ENCODE measurements around the gene RSPH1. TPM values are rescaled to one million over a fixed set of nuclear protein-coding genes. Genes with fewer than 3 reads are reported as not detected.

RSPH1 gene
- total RNA-seq, 1 donor, result not detected

GRCh38 chr21:42489991-42490390 is 6.0 kb downstream of the RSPH1 start:
- Histone ChIP-seq H3K36me3 (ENCODE audit: insufficient read depth, low read length) (no peaks in the 10 kb centered on the region), H3K79me2 (ENCODE audit: insufficient read depth, low read length) (no peaks in the 10 kb centered on the region), H3K4me1 (ENCODE audit: insufficient read depth, low read length) (no peaks in the 10 kb centered on the region), H2AFZ (ENCODE audit: low read length) (no peak overlapping the region), H3K4me3 (ENCODE audit: insufficient read depth, low read length) (no peak overlapping the region), H3K27ac (ENCODE audit: low read depth, low read length) (no peak overlapping the region), H4K20me1 (ENCODE audit: insufficient read depth, low read length) (no peaks in the 10 kb centered on the region), H3K4me2 (ENCODE audit: insufficient read depth, low read length) (no peak overlapping the region), H3K27me3 (ENCODE audit: insufficient read depth, low read length) (no peaks in the 10 kb centered on the region), H3K9me3 (ENCODE audit: low read depth, low read length) (no peaks in the 10 kb centered on the region)
- DNase-seq (ENCODE audit: insufficient read length, low spot score, missing footprints), result no peak
- TF ChIP-seq CTCF (IDR thresholded peaks at IDR 0.05; ENCODE audit: extremely low read depth, low read depth, low read length), result no peak

GRCh38 chr21:42489006-42489563 is 6.9 kb downstream of the RSPH1 start:
- H2AFZ ChIP-seq (ENCODE audit: low read length), result no peak overlapping the region
- H3K4me2 ChIP-seq (ENCODE audit: insufficient read depth, low read length), result no peak overlapping the region
- H3K36me3 ChIP-seq (ENCODE audit: insufficient read depth, low read length), result no peaks in the 10 kb centered on the region
- H4K20me1 ChIP-seq (ENCODE audit: insufficient read depth, low read length), result no peaks in the 10 kb centered on the region
- no peaks in the 10 kb centered on the region for H3K79me2 ChIP-seq (ENCODE audit: insufficient read depth, low read length)
- no peak overlapping the region for H3K27ac ChIP-seq (ENCODE audit: low read depth, low read length)
- no peak overlapping the region for H3K4me3 ChIP-seq (ENCODE audit: insufficient read depth, low read length)
- H3K4me1 ChIP-seq (ENCODE audit: insufficient read depth, low read length), result no peaks in the 10 kb centered on the region
- no peak for DNase-seq (ENCODE audit: insufficient read length, low spot score, missing footprints)
- TF ChIP-seq CTCF (IDR thresholded peaks at IDR 0.05; ENCODE audit: extremely low read depth, low read depth, low read length), result no peak
- no peaks in the 10 kb centered on the region for H3K27me3 ChIP-seq (ENCODE audit: insufficient read depth, low read length)
- no peaks in the 10 kb centered on the region for H3K9me3 ChIP-seq (ENCODE audit: low read depth, low read length)

GRCh38 chr21:42486531-42486930 is 9.5 kb downstream of the RSPH1 start:
- H3K4me1 ChIP-seq (ENCODE audit: insufficient read depth, low read length), result no peaks in the 10 kb centered on the region
- no peak for TF ChIP-seq CTCF (IDR thresholded peaks at IDR 0.05; ENCODE audit: extremely low read depth, low read depth, low read length)
- H3K36me3 ChIP-seq (ENCODE audit: insufficient read depth, low read length), result no peaks in the 10 kb centered on the region
- no peaks in the 10 kb centered on the region for H3K79me2 ChIP-seq (ENCODE audit: insufficient read depth, low read length)
- H3K27me3 ChIP-seq (ENCODE audit: insufficient read depth, low read length), result no peaks in the 10 kb centered on the region
- no peak overlapping the region for H2AFZ ChIP-seq (ENCODE audit: low read length)
- no peak overlapping the region for H3K4me2 ChIP-seq (ENCODE audit: insufficient read depth, low read length)
- no peaks in the 10 kb centered on the region for H4K20me1 ChIP-seq (ENCODE audit: insufficient read depth, low read length)
- no peak overlapping the region for H3K27ac ChIP-seq (ENCODE audit: low read depth, low read length)
- no peaks in the 10 kb centered on the region for H3K9me3 ChIP-seq (ENCODE audit: low read depth, low read length)
- H3K4me3 ChIP-seq (ENCODE audit: insufficient read depth, low read length), result no peak overlapping the region
- DNase-seq (ENCODE audit: insufficient read length, low spot score, missing footprints), result no peak

- Histone ChIP-seq H3K4me2 (ENCODE audit: insufficient read depth, low read length) (no peak overlapping the region), H4K20me1 (ENCODE audit: insufficient read depth, low read length) (no peaks in the 10 kb centered on the region), H3K27ac (ENCODE audit: low read depth, low read length) (no peak overlapping the region), H2AFZ (ENCODE audit: low read length) (no peak overlapping the region), H3K4me1 (ENCODE audit: insufficient read depth, low read length) (no peaks in the 10 kb centered on the region), H3K9me3 (ENCODE audit: low read depth, low read length) (no peaks in the 10 kb centered on the region), H3K4me3 (ENCODE audit: insufficient read depth, low read length) (no peak overlapping the region), H3K79me2 (ENCODE audit: insufficient read depth, low read length) (no peaks in the 10 kb centered on the region), H3K27me3 (ENCODE audit: insufficient read depth, low read length) (no peaks in the 10 kb centered on the region), H3K36me3 (ENCODE audit: insufficient read depth, low read length) (no peaks in the 10 kb centered on the region)
- no peak for TF ChIP-seq CTCF (IDR thresholded peaks at IDR 0.05; ENCODE audit: extremely low read depth, low read depth, low read length)
- no peak for DNase-seq (ENCODE audit: insufficient read length, low spot score, missing footprints)
These were observed 10.0 kb downstream of the RSPH1 start for GRCh38 chr21:42486072-42486471.
